Immature natural killer cell (primary cell): ENCODE results near the gene FBXL20. TPM values are rescaled to one million over a fixed set of nuclear protein-coding genes. Genes with fewer than 3 reads are reported as not detected.

Experiments
- DNase-seq, 3 donors: peaks; one replicate each; pipeline ENCODE4 v3.0.0; 2022; ENCODE audit warnings: mixed read lengths in 1 of 3
- H3K27ac Mint-ChIP-seq, 6 donors: one replicate each; pipeline ENCODE4 v1.8.0; 2020; ENCODE audit warnings: mixed read lengths in 6 of 6, mild to moderate bottlenecking in 5 of 6, inconsistent platforms in 4 of 6, moderate library complexity in 3 of 6
- H3K27me3 Mint-ChIP-seq, 3 donors: one replicate each; pipeline ENCODE4 v1.8.0; 2020 to 2021; ENCODE audit warnings: low read depth in 3 of 3, mild to moderate bottlenecking in 3 of 3, mixed read lengths in 3 of 3, moderate library complexity in 3 of 3, inconsistent platforms in 1 of 3
- H3K36me3 Mint-ChIP-seq, 3 donors: one replicate each; pipeline ENCODE4 v1.8.0; 2020; ENCODE audit warnings: mixed read lengths in 3 of 3, inconsistent platforms in 2 of 3, mild to moderate bottlenecking in 2 of 3
- H3K4me1 Mint-ChIP-seq, 2 donors: one replicate each; pipeline ENCODE4 v1.8.0; 2020; ENCODE audit warnings: inconsistent platforms in 2 of 2, mild to moderate bottlenecking in 2 of 2, mixed read lengths in 2 of 2, moderate library complexity in 1 of 2
- H3K4me3 Mint-ChIP-seq, 5 donors: one replicate each; pipeline ENCODE4 v1.8.0; 2020; ENCODE audit warnings: mild to moderate bottlenecking in 5 of 5, mixed read lengths in 5 of 5, inconsistent platforms in 3 of 5, moderate library complexity in 3 of 5
- H3K9me3 Mint-ChIP-seq, 6 donors: one replicate each; pipeline ENCODE4 v1.8.0; 2020; ENCODE audit warnings: mild to moderate bottlenecking in 6 of 6, mixed read lengths in 6 of 6, inconsistent platforms in 4 of 6, moderate library complexity in 3 of 6
- polyA plus RNA-seq, 3 donors: library from polyadenylated mRNA; unstranded; fragments of 300-500 nt; fragmentation: Illumina TruSeq; gene quantifications; one replicate each; pipeline ENCODE4 v1.2.3, GENCODE V29; 2021

FBXL20 gene
- polyA plus RNA-seq, 3 donors from 2014 or later = 0.55 to 4.9 (median 2.4) TPM

GRCh38 chr17:39231591-39232551, 169.6 kb downstream of the FBXL20 start:
- Mint-ChIP-seq H3K4me3 (peak overlapping the region in 2 of 5 donors; percentile 8 to 44), H3K9me3 (no peaks in the 10 kb centered on the region), H3K4me1 (peaks cover 10 to 11% of the 10 kb centered on the region in 2 donors), H3K27ac (peak overlapping the region in 5 of 6 donors; percentile 46 to 69 (median 61)), H3K36me3 (no peaks in the 10 kb centered on the region), H3K27me3 (peaks cover 4 to 7% (median 6%) of the 10 kb centered on the region in 3 donors)
- peak; percentile 59 to 70 (median 64) for DNase-seq

DNA sequence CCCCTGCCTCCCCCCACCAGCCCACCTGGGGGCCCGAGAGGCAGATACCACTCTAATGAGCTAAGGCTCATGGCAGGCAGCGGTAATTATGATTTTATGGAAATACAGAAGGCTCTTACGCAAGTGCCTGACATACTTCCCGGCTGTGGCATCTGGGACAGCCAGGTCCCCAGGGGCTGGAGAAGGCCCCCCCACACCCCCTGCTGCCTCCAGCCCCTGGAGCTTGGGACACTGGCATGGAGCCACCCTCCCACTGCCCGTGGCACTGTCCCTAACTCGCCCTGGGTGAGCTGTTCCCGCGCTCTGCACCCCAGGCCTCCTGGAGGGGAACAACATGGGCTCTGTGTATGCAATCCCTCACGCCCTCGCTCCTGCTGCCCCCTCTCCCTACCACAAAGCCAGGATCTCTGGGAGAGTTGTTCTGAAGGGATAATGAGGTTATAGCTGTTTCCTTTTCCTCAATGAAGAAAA, 170.3 kb downstream of the FBXL20 start:
- Mint-ChIP-seq H3K27ac (no peak overlapping the region), H3K4me3 (no peak overlapping the region), H3K9me3 (no peaks in the 10 kb centered on the region), H3K36me3 (no peaks in the 10 kb centered on the region), H3K27me3 (peaks cover 4 to 13% (median 9%) of the 10 kb centered on the region in 3 donors), H3K4me1 (peaks cover 12 to 14% of the 10 kb centered on the region in 2 donors)
- DNase-seq = no peak

DNA sequence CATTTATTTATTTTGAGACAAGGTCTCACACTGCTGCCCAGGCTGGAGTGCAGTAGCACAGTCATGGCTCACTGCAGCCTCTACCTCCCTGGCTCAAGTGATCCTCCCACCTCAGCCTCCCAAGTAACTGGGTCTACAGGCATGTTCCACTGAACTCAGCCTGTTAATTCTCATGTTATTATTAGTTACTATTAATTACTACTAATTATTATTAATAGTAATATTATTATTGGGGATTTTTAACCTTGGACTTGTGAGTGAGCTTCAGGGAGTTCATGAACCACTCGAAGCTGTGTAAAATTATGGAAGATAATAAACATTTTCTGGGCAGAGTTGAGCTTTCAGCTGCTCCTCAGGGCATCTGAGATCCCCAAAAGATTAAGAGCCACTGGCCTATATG, 171.1 kb downstream of the FBXL20 start:
- Mint-ChIP-seq H3K27me3 (peaks cover 5 to 16% (median 11%) of the 10 kb centered on the region in 3 donors), H3K36me3 (no peaks in the 10 kb centered on the region), H3K9me3 (no peaks in the 10 kb centered on the region), H3K4me3 (no peak overlapping the region), H3K27ac (no peak overlapping the region), H3K4me1 (peaks cover 14 to 16% of the 10 kb centered on the region in 2 donors)
- DNase-seq = no peak

GRCh38 chr17:39229274-39229913, 172.0 kb downstream of the FBXL20 start:
- no peak for DNase-seq
- no peaks in the 10 kb centered on the region for H3K9me3 Mint-ChIP-seq
- no peaks in the 10 kb centered on the region for H3K36me3 Mint-ChIP-seq
- H3K4me3 Mint-ChIP-seq = no peak overlapping the region
- H3K27ac Mint-ChIP-seq = no peak overlapping the region
- peaks cover 14 to 16% of the 10 kb centered on the region in 2 donors for H3K4me1 Mint-ChIP-seq
- H3K27me3 Mint-ChIP-seq = peaks cover 5 to 16% (median 11%) of the 10 kb centered on the region in 3 donors

- DNase-seq = no peak
- H3K36me3 Mint-ChIP-seq = no peaks in the 10 kb centered on the region
- H3K27ac Mint-ChIP-seq = no peak overlapping the region
- no peaks in the 10 kb centered on the region for H3K9me3 Mint-ChIP-seq
- H3K4me3 Mint-ChIP-seq = no peak overlapping the region
- H3K27me3 Mint-ChIP-seq = peaks cover 11 to 21% (median 18%) of the 10 kb centered on the region in 3 donors
- peaks cover 16 to 22% of the 10 kb centered on the region in 2 donors for H3K4me1 Mint-ChIP-seq
Observed at GRCh38 chr17:39227364-39227919, 174.0 kb downstream of the FBXL20 start.

DNA sequence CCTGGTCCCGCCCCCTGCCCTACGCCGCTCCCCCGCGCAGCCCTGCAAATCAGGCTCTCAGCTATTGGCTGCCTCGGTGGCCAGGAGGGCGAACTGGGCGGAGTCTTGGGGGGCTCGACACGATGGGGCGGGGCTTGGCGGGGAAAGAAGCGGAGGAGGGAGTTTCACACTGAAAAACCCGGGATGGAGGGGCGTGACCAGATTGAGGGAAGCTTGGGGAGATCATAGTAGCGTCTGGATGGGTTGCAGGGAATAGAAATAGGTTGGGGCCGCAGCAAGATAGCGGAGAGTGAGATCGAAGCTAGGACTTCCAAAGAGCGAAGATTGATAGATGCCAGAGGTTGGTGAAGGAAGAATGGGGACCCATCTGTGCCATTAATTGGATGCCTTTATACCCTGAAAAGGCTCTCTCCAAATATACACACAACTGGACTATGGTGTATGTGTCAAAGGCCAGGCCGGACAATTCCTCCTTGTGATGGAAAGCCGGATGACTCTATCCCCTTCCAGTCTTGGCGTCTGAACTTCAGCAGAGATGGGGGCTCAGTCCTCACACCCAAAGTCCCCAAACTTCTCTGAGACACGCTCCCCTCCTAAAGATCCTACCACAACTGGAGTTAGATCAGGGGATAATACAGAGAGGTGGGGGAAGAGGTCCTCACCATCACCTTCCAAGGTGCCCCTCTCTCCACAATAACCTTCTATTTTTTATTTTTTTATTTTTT, 175.3 kb downstream of the FBXL20 start:
- no peaks in the 10 kb centered on the region for H3K9me3 Mint-ChIP-seq
- H3K4me3 Mint-ChIP-seq = peak overlapping the region; percentile 55 to 81 (median 76)
- no peaks in the 10 kb centered on the region for H3K36me3 Mint-ChIP-seq
- H3K4me1 Mint-ChIP-seq = peaks cover 6 to 13% of the 10 kb centered on the region in 2 donors
- no peak overlapping the region for H3K27ac Mint-ChIP-seq
- DNase-seq = peak; percentile 24 to 31 (median 28)
- H3K27me3 Mint-ChIP-seq = peaks cover 13 to 21% (median 18%) of the 10 kb centered on the region in 3 donors

DNA sequence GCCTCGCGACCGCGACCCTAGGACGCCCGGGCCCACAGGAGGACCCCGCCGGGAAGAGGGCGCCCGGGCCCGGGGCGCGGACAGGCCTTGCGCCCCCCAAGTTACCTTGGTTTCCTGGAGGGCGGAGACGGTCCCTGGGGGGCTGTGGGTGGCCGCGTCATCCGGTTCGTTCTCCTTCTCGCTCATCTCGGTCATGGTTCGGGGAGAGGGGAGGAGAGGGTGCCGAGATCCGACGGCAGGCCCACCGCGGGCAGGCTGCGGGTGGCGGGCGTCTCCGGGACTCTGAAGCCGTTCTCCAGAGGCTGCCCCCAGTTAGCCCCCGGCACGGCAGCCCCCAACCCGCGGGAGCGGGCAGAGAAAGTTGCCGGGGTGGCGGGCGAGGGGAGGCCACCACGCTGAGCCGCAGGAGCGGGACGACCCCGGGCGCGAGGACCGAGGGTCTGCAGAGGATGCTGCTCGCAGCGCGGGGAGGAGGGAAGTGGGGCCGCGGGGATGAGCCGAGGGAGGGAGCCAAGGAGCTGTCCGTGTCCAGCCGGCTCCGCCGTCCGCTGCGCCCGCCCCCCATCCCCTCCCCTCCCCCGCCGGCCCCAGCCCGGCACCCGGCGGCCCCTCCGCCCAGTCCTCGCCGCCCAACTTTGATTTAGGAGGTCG, 176.0 kb downstream of the FBXL20 start, which contains the start of gene STAC2:
STAC2 (minus strand) TSS at position 638 of the 651 bp plus-strand sequence; CDS start at position 195, 443 bp downstream.
- Mint-ChIP-seq H3K36me3 (no peaks in the 10 kb centered on the region), H3K27ac (peak within 1 kb of the TSS in 1 of 6 donors; percentile 73), H3K27me3 (peaks cover 13 to 21% (median 18%) of the 10 kb centered on the region in 3 donors), H3K4me3 (peak within 1 kb of the TSS; percentile 70 to 81 (median 79)), H3K4me1 (peaks cover 6 to 13% of the 10 kb centered on the region in 2 donors), H3K9me3 (no peaks in the 10 kb centered on the region)
- no peak for DNase-seq

DNA sequence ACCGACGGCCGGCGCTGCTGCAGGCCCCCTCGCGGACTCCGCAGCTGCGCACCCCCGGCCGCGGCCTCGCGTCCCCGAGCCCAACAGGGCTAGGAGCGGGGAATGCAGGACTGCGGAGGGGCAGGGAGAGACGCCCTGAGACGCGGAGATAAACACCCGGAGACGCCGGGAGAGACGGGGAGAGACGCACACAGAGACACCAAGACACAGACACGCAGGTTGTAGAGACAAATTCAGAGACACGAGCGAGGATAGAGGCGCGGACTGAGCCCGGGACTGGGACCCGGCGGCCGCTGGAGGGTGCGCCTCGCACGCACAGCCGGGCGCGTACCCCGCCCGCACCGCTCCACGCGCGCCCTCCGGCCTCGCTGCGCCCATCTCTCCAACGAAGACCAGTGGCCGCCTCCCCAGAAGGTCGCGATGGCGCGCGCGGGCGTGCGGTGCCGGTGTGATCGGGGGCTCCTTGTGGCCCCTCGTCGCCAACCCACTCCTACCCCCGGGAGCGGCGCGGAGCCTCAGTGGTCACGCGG, 176.6 kb downstream of the FBXL20 start:
- Mint-ChIP-seq H3K27me3 (peaks cover 13 to 21% (median 17%) of the 10 kb centered on the region in 3 donors), H3K36me3 (no peaks in the 10 kb centered on the region), H3K27ac (peak overlapping the region in 1 of 6 donors; percentile 73), H3K4me3 (peak overlapping the region; percentile 62 to 79 (median 65)), H3K4me1 (peaks cover 6 to 13% of the 10 kb centered on the region in 2 donors), H3K9me3 (no peaks in the 10 kb centered on the region)
- DNase-seq = no peak

GRCh38 chr17:39223907-39224777, 177.3 kb downstream of the FBXL20 start:
- H3K27ac Mint-ChIP-seq = no peak overlapping the region
- no peak for DNase-seq
- H3K27me3 Mint-ChIP-seq = peaks cover 14 to 21% (median 14%) of the 10 kb centered on the region in 3 donors
- peak overlapping the region; percentile 24 to 60 (median 54) for H3K4me3 Mint-ChIP-seq
- H3K9me3 Mint-ChIP-seq = no peaks in the 10 kb centered on the region
- no peaks in the 10 kb centered on the region for H3K36me3 Mint-ChIP-seq
- peaks cover 6 to 13% of the 10 kb centered on the region in 2 donors for H3K4me1 Mint-ChIP-seq

GRCh38 chr17:39222866-39223834, 178.3 kb downstream of the FBXL20 start:
- H3K4me1 Mint-ChIP-seq = peaks cover 6 to 13% of the 10 kb centered on the region in 2 donors

DNA sequence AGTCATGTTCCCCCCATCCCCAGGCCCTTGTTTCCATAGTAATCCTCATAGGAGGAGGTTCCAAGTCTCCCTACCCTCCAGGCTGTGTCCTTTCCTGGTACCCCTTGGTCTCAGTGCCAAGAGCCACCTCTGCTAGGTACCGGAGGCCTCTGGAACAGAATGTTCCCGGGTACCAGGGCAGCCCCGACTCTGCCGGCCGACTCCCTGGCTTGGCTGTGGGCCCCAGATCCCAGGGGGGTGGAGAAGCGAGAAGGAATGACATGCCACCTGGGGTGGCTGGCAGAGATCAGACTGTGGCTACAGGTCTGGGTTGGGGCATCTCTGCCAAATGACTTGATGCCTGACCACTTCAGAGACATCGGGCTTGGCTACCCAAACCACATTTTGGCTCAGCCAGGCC, 179.3 kb downstream of the FBXL20 start:
- Mint-ChIP-seq H3K4me1 (peaks cover 6 to 13% of the 10 kb centered on the region in 2 donors), H3K36me3 (no peaks in the 10 kb centered on the region), H3K9me3 (no peaks in the 10 kb centered on the region), H3K27ac (no peak overlapping the region), H3K27me3 (peaks cover 13 to 20% (median 15%) of the 10 kb centered on the region in 3 donors), H3K4me3 (no peak overlapping the region)
- no peak for DNase-seq

More at GRCh38 chr17:39222866-39223834, 178.3 kb downstream of the FBXL20 start:
- Mint-ChIP-seq H3K27me3 (peaks cover 15 to 22% (median 17%) of the 10 kb centered on the region in 3 donors), H3K9me3 (no peaks in the 10 kb centered on the region), H3K27ac (no peak overlapping the region), H3K36me3 (no peaks in the 10 kb centered on the region), H3K4me3 (peak overlapping the region in 4 of 5 donors; percentile 24 to 60 (median 49))
- DNase-seq = no peak
